ENCODE measurements around the gene OGFOD2. TPM values are rescaled to one million over a fixed set of nuclear protein-coding genes. Genes with fewer than 3 reads are reported as not detected.

Gene OGFOD2
- total and polyA plus RNA-seq, 9 of the 15 experiments (the other 6 are each of a cell fraction or from before 2014, with no cell fraction given): 1.4 to 111 (median 18.5) TPM

DNA sequence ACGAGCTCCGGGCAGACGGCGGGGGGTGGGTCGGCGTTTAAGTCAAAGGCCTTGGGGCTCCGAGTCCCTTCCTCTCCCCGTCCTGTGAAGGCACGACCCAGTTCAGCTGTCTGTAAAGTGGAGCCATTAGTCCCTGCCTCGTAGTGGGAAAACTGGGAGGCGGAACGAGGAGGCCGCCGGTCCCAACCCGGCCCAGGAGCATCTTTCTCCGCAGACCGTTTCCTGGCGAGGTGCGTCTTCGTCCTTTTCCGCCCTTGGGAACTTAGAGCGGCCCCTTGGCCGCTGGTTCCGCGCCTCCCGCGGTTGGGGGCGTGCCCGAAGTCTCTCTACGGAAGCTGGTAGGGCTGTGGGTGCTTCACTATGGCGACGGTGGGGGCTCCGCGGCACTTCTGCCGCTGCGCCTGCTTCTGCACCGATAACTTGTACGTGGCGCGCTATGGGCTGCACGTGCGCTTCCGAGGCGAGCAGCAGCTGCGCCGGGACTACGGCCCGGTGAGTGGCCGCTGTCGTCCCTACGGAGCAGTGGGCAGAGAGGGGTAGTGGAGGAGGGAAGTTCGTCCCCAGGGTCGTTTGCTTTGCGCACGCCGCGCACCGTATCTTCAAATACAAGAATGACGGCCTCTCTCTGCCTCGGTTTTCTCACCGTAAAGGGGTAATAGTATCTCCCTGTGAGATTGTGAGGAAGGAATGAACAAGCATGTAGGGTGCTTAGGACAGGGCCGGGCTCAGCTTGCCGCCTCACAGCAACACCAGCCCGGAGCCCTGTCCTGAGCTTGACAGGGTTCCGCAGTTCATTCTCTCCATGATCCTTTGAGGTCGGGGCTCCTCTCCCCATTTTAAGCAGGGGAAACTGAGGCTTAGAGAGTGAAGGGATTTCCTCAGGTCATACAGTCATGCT, at the start of gene OGFOD2 (continued):
- no peak for TF ChIP-seq CTCFL (IDR thresholded peaks at IDR 0.05; ENCODE audit: borderline replicate concordance, insufficient read depth, low read depth, low read length, poor library complexity, severe bottlenecking)
- TF ChIP-seq U2AF1 (optimal IDR thresholded peaks at IDR 0.05; ENCODE audit: low read depth, low read length): no peak
- no peak for TF ChIP-seq ZEB2 (IDR thresholded peaks at IDR 0.05)
- no peak for TF ChIP-seq BRF1 (IDR thresholded peaks at IDR 0.05; ENCODE audit: borderline replicate concordance, extremely low read depth, insufficient read length)
- TF ChIP-seq NCOA1 (IDR thresholded peaks at IDR 0.05; ENCODE audit: low read depth): peak; percentile 39; the same call in 1 of the 2 replicates
- no peak for TF ChIP-seq RAD21 (CRISPR knock-in tag; conservative IDR thresholded peaks at IDR 0.05 in 1 of 2, IDR thresholded peaks at IDR 0.05 in 1 of 2)
- TF ChIP-seq ZNF316 (IDR thresholded peaks at IDR 0.05): no peak
- no peak for TF ChIP-seq NFE2L1 (tag; IDR thresholded peaks at IDR 0.05; ENCODE audit: borderline replicate concordance, low read depth)
- no peak for TF ChIP-seq SREBF1 (IDR thresholded peaks at IDR 0.05; ENCODE audit: borderline replicate concordance, low read depth, low read length)
- TF ChIP-seq USF2 (CRISPR knock-in tag; IDR thresholded peaks at IDR 0.05): no peak; the same call in 1 of the 2 replicates
- TF ChIP-seq SP1 (CRISPR knock-in tag; IDR thresholded peaks at IDR 0.05): peak; percentile 56; the same call in 1 of the 2 replicates
- no peak for TF ChIP-seq MYBL2 (IDR thresholded peaks at IDR 0.05; ENCODE audit: low read depth)
- TF ChIP-seq MYBL2 (CRISPR knock-in tag; IDR thresholded peaks at IDR 0.05; ENCODE audit: borderline replicate concordance): no peak
- TF ChIP-seq PCBP2 (IDR thresholded peaks at IDR 0.05; ENCODE audit: low read depth, low read length, poor library complexity, severe bottlenecking): no peak
- TF ChIP-seq ZNF764 (CRISPR knock-in tag; IDR thresholded peaks at IDR 0.05; ENCODE audit: low read depth): no peak
- TF ChIP-seq AFF4 (CRISPR knock-in tag; IDR thresholded peaks at IDR 0.05): no peak
- TF ChIP-seq TAF1 (IDR thresholded peaks at IDR 0.05; ENCODE audit: control insufficient read depth, extremely low read depth, insufficient read depth, low read length, severe bottlenecking): peak; percentile 73
- 0 out of 2 replicates have a peak, but pooled peaks have one; percentile 41 for TF ChIP-seq ZNF24 (IDR thresholded peaks at IDR 0.05)
- TF ChIP-seq ZNF79 (CRISPR knock-in tag; IDR thresholded peaks at IDR 0.05; ENCODE audit: low read depth): no peak
- TF ChIP-seq HNRNPUL1 (IDR thresholded peaks at IDR 0.05; ENCODE audit: low read length): no peak
- TF ChIP-seq RBM34 (IDR thresholded peaks at IDR 0.05; ENCODE audit: borderline replicate concordance, insufficient read depth, low read length): no peak

All from K562 (cell line).